ENCODE results near the gene PRSS33.
A peak's percentile ranks its signal among the peaks of the same experiment; 100 is the strongest.

The PRSS33 gene

DNA sequence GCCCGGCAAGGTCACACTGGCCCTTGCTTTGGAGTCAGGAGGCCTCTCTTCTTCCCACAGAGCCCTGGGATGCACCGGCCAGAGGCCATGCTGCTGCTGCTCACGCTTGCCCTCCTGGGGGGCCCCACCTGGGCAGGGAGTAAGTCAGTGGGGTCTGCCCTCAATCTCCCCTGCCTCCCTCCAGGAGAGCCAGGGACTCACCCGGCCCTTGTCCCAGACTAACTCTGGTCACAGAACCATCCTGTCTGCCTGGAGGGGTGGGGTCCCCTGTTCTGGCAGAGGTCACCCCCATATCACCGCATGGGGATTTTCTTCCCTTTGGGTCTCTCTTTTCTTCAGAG, 43.0 kb upstream of the PRSS33 start:
- in situ Hi-C loops (cut with MboI; ENCODE audit: low sequenced_read_pairs, unreplicated experiment): no loop called here
- DNase-seq (ENCODE audit: low spot score): no peak
- TF ChIP-seq, protein P1, sequence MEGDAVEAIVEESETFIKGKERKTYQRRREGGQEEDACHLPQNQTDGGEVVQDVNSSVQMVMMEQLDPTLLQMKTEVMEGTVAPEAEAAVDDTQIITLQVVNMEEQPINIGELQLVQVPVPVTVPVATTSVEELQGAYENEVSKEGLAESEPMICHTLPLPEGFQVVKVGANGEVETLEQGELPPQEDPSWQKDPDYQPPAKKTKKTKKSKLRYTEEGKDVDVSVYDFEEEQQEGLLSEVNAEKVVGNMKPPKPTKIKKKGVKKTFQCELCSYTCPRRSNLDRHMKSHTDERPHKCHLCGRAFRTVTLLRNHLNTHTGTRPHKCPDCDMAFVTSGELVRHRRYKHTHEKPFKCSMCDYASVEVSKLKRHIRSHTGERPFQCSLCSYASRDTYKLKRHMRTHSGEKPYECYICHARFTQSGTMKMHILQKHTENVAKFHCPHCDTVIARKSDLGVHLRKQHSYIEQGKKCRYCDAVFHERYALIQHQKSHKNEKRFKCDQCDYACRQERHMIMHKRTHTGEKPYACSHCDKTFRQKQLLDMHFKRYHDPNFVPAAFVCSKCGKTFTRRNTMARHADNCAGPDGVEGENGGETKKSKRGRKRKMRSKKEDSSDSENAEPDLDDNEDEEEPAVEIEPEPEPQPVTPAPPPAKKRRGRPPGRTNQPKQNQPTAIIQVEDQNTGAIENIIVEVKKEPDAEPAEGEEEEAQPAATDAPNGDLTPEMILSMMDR (IDR thresholded peaks at IDR 0.05; ENCODE audit: borderline replicate concordance, control extremely low read depth, extremely low read depth, insufficient read depth, missing control alignments): no peak

DNA sequence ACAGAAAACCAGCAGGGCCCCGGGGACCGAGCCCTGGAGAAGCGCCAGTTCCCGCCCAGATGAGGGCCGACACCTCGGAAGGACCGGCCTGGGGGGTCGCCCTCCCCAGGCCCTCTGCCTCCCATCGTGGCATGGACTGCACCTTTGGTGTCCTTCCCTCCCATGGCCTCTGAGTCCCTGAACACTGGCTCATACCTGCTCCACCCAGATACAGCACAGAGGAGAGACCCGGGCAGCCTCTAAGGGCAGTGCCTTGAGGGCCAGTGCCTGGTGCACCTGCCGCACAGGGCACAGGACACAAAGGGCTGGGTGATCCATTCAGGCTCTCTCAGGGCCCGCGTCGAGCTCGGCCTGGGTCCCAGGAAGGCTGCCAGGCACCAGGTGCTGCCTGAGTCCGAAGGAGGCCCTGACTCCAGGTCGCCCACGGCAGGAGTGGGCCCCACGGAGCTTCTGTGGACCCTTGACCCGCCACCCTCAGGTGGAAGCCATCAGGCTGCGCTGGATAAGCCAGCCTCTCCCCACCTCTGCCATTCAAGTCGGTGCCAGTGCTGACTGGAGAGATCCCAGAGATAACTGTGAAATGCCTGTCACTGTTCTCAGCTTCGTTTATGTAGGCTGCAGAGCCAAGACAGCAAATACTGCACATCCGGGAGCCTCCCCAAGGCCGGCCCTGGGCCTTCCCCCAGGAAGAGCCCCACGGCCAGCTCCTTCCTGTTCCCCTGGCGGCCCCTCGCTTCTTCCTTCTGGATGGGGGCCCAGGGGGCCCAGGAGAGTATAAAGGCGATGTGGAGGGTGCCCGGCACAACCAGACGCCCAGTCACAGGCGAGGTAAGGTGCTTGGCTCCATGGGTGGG, 42.4 kb upstream of the PRSS33 start, which contains the start of gene ZG16B:
ZG16B (plus strand) TSS at position 803 of the 854 bp plus-strand sequence. CDS start 139 bp downstream, outside the sequence.
- in situ Hi-C loops (cut with MboI; ENCODE audit: low sequenced_read_pairs, unreplicated experiment): no loop called here
- TF ChIP-seq, protein P1 (IDR thresholded peaks at IDR 0.05; ENCODE audit: borderline replicate concordance, control extremely low read depth, extremely low read depth, insufficient read depth, missing control alignments): no peak
- peak; percentile 75 for DNase-seq (ENCODE audit: low spot score)

DNA sequence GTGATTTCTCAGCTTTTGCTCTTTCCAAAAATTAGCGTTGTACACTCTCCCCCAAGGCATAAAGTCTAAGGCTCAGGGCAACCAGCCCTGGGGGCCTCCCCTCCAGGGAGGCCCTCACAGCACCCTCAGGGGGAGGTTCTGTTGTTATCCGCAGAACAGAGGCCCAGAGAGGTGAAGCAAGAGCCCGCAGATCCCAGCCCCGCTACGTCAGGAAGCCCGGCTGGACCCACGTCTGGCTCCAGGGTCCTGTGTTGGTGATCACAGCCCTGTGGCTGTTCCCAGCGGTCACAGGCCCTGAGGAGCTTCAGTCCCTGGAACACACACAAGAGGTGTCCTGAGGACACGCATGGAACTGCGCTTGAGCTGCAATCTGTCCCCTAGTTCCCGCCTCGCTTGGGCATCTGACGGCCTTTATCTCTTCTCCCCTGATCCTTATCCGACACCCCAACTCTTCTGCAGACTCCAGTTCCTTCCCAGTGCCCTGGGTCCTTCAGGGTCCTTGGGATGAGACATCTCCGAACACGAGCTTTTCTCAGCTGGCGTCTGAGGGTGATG, 41.6 kb upstream of the PRSS33 start:
- in situ Hi-C loops (cut with MboI; ENCODE audit: low sequenced_read_pairs, unreplicated experiment): no loop called here
- no peak for DNase-seq (ENCODE audit: low spot score)

DNA sequence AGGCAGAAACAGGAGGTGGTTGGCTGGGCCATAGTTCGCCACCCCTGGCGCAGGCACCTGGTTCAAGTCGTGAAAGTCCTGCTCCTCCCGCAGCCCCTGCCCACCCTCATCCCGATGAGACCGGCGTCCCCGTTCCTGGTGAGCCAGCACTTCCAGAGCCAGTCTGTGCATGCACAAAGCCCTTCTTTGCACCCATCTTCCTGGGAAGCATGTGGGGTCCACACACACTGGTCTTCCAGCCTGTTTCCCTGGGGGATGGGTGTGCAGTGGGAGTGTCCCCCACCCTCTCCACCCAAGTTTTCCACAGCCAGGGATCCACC, 41.1 kb upstream of the PRSS33 start:
- no peak for DNase-seq (ENCODE audit: low spot score)
- TF ChIP-seq, protein P1 (IDR thresholded peaks at IDR 0.05; ENCODE audit: borderline replicate concordance, control extremely low read depth, extremely low read depth, insufficient read depth, missing control alignments): no peak
- in situ Hi-C loops (cut with MboI; ENCODE audit: low sequenced_read_pairs, unreplicated experiment): no loop called here

More for the DNA sequence above, 41.6 kb upstream of the PRSS33 start:
- TF ChIP-seq, protein P1 (IDR thresholded peaks at IDR 0.05; ENCODE audit: borderline replicate concordance, control extremely low read depth, extremely low read depth, insufficient read depth, missing control alignments): no peak

DNA sequence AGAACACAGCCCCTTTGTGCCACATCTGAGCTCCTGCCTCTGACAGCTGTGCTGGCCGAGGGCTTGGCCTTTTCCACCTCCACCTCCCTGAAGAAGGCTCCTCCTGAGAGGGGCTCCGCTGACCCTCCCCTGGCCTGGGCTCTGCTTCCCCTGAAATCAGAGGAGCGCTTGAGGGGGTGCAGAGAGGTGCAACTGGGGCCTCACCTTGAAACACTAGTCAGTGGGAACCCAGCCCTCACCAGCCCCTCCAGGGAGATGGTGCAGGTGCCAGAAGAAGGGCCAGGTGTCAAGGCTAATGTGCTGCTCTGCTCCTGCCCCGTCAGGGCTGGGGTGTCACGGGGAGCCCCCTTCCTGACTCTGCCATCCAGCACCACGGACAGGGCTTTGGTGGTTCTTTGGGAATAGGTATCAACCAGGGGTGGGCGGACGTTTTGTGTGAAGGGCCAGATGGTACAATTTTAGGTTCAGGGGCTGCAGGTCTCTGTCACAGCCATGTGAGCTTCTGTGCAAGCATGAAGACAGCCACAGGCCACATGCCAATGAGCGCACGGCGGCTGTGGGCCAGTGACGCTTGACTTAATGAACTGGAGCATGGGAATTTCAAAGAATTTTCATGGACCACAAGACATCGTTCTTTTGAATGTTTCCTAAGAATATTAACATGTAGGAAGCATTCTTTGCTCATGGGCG, 40.6 kb upstream of the PRSS33 start:
- TF ChIP-seq, protein P1 (IDR thresholded peaks at IDR 0.05; ENCODE audit: borderline replicate concordance, control extremely low read depth, extremely low read depth, insufficient read depth, missing control alignments): no peak
- in situ Hi-C loops (cut with MboI; ENCODE audit: low sequenced_read_pairs, unreplicated experiment): no loop called here
- no peak for DNase-seq (ENCODE audit: low spot score)

DNA sequence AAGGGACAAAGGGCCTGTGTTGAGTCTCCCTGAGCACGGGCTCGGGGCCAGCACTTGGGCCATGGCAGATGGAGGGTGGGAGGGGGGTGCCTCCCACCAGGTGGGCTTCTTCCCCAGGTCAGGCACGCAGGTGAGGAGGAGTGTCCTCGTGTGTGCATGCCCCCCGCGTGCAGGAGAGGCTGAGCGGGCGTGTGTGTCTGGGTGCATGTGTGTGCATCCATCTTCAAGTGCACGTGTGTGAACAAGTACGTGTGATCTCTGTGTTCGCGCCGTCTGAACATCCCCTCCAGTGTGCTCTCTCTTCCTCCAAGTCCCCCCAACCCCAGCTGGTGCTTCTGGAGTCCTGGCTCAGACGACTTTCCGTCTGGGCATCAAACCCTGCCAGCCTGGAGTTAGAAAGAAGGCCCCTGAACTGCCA, 40.0 kb upstream of the PRSS33 start:
- in situ Hi-C loops (cut with MboI; ENCODE audit: low sequenced_read_pairs, unreplicated experiment): no loop called here
- TF ChIP-seq, protein P1 (IDR thresholded peaks at IDR 0.05; ENCODE audit: borderline replicate concordance, control extremely low read depth, extremely low read depth, insufficient read depth, missing control alignments): no peak
- DNase-seq (ENCODE audit: low spot score): no peak

All from GM13976 (cell line).